COLO668 (cell line): Measurements from ENCODE around the gene LCP1.

Source experiments
- DNase-seq: peaks from one replicate; lab custom pipeline; 2025; ENCODE audit not compliant: unreplicated experiment; lab: John Stamatoyannopoulos, UW

LCP1 gene

DNA sequence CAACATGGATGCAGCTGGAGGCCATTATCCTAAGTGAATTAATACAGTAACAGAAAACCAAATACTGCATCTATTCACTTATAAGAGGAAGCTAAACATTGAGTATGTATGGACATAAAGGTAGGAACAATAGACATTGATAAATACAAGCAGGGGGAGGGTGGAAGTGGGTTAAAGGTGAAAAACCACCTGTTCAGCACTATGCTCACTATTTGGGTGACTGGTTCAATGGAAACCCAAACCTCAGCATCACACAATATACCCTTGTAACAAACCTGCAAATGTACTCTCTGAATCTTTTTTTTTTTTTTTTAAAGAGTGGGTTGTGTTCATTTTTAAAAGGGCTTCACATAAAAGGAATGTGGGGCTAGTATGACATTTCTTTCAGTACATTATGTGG lies 50.3 kb downstream of the LCP1 start:
- peak; percentile 56 for DNase-seq

DNA sequence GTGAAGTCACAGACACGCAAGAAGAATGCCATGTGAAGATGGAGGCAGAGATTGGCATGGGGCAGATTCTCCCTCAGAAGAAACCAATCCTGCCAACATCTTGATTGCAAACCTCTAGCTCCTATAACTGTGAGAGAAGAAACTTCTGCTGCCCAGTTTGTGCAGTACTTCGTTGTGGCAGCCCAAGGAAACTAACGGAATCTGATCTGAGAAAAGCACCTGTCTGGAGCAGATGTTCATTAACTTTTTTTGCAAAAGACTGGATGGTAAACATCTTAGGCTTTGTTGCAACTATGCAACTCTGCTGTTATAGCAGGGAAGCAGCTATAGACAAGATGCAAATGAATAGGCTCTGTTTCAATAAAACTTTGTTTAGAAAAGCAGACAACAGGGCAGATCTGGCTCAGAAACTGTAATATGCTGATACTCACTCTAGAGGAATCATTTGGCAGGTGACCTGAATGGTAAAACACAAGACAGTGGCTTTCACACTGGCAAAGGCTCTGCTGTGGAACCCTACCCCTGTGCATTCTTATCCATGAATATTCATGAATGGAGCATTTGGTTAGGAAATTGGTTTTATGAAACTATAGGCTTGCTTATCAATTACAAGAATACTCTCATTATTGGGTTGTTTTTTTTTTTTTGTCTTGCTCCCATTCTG lies 51.9 kb downstream of the LCP1 start:
- no peak for DNase-seq

DNA sequence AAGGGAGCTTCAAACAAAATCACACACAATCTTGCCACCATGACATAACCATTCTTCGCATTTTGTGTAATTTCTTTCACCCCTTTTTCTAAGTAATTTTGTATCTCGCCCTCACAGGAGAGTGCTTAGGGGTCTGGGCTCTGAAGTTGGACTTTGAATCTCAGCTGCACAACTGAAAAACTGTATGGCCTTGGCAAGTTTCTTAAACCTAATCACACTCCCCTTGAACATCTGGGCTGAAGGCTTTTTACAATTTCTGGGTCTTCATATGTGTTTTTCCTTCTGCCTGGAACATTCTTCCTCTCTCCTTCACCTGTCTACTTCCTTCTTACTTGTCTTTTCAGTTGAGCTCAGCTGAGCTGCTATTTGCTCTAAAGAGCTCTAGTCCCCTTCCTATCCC lies 52.9 kb downstream of the LCP1 start:
- no peak for DNase-seq

DNA sequence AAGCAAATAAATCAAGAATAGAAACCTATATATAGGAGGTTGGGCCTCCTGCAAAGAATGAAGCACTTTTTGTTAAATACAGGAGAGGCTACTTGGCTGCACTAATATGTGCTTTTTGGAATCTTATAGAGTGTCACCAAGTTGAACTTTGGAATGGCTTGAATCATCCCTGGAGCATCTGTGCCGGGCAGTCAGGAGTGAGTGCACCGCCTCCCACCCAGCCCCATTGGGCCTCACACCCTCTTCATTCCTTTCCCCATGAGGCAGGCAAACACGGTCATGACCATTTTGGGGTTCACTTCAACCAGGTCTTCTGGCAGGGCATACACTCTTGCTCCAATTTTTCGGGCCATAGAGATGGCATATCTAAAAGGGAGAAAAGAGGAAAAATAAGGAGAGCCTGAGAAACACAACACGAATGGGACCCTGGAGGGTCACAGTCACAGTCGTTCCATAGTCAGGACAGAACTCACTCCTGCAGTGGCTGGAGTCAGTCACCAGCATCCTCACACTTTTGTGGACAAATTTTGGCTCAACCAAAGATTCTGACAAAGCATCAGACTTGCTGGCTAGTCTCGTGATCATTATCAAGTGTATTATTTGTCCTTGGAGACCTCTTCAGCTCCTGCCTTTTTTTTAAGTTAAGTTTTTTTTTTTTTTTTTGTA lies 54.5 kb downstream of the LCP1 start:
- no peak for DNase-seq

DNA sequence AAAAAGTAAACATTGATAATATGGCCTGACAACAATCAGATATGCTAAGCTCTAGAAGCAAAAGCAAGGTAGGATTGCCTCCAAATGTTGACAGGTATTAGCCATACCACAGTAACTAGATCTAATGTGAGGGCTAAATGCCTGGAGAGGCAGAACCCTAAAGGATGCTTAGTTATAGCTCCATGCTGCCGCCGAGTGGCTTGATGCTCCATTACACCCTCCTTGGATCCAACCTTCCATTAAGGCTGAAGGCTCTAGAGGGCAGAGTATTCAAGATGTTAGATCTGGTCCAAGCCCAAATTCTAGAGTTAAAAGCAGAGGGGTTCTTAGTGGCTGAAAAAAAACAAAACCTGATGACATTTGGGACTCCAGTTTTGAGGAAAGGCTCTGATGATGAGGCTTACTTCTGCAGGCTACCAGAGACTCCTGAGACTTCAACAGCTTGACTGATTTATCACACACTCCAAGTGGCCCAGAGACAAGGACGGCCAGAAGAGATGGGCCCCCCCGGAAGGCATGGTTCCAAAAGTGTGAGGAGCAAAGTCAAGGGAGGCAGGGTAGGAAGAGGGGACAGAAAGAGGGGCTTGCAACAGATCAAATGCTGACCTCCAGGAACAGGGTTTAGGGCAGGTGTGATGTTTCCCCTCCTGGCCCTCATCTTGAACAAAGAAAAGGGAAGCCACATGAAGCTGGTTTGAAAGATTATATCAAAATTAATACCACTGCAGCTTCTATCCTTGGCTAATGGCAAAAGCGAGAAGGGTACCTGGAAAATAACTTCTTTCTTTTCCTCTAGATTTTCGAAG lies 55.2 kb downstream of the LCP1 start:
- DNase-seq: peak; percentile 93

DNA sequence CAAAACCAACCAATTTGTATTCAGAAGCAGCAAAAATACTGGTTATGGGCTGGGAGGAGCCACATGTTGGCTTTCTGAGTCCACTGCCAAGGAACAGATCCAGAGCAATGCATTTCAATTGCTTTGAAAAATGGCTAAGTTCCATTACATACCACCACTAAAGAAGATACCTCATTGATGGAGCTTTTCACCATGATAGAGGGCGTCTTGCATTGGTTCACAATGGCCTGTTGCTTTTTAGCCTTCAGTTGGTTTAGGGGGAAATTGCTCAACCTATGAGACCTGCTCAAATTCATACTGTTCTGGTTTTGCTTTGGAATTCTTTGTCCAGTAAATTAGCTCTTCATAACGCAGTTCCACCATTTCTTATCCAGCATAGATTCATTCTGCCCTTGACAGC lies 55.9 kb downstream of the LCP1 start:
- no peak for DNase-seq

DNA sequence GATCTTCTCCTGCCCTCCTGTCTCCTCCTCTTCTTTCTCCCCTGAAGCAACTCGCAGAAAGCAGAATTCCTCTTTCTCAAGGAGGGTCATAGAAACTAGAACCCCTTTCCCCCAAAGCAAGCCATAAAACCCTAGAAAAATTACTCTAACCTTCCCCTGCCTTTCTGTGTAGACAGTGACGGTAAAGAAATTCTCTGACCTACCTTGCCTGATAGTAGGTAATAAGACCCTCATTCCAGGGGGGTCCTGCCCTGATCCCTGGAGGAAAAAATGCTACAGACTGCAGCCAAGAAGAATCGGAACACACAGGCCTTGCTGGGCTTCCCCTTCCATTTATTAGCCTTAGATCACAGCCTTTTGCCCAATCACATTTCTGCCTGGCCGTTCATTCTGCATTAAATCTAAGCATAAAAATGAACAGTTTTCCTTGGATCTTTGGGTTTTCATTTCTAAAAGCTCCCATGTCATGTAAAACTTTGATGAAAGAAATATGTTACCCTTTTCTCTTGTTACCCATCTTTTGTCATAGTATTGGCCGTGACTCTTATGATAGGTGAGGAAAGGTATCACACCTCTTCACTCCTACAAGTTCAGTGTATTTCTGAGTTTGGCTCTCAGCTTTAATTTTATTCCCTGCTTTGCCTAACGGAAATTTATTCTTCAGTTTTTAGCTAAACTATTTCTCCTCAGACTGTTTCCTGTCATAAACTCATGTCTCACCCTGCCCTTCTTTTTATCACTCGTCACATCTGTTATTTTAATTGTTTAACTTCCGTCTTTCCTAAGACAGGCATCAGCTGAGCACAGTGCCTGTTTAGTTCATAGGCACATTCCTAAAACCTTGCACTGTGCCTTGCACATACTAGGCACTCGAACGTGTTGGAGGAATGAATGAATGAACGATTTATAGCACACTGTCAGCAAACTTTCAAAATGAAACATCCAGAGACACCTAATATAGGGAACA lies 56.7 kb downstream of the LCP1 start:
- no peak for DNase-seq

DNA sequence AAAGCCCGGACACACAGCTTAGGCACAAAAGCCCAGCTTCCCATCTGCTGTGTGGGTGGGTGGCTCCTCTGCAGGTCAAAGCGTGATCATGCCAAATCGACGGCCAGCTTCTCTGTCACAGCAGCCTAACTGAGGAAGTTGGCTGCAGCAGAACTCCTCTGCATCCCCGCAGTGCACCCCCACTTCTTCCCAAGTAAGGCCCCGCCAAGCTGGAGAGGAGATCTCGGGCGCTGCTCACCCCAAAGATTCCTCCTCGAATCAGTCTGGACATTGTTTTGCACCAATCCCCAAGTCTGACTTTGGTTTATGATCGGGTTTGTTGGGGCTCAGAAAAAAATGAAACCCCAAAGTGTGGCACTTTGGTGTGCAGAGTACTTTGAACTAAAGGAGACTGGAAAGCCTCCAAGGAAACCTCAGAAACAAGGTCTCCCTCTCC lies 57.4 kb downstream of the LCP1 start:
- DNase-seq: no peak

DNA sequence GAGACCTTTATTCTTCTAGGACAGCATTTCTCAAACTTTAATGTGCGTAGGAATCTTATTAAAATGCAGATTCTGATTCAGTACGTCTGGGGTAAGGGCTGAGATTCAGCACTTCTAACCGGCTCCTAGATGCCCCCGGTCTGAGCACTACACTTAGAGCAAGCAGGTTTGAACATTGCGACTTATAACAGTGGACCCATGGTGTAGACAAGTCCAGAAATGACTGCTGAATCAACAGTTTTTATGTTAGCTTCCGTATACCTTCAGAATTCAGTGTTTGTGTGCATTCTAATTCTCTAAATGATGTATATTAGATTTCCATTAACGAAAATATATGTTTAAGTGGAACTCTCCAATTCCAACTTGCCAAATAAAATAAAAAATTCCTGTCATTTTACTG lies 59.7 kb downstream of the LCP1 start:
- no peak for DNase-seq

DNA sequence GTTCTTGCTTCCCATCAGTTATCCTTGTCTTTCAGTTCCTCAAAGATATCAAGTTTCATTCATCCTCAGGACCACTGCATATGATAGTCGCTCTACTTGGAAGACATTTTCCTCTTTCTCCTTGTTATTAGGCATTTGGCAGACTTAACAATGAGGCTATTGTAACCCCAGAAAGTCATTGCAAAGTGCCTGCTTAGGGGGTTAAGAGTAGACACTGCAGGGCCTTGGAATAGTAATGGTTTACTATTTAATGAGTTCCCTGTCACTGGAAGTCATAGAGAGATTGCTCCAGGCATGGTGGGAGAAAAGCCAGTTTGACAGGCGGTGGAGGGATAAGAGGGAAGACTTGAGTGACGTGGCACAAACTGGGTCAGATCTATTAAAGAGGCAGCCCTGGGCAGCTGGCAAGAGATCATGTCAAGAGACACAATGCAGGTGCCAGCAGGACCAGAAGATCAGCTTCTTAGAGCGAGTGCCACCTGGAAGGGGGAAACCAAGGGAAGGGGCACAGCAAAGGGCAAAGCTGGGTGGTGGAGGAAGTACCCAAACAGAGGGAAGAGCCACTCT lies 60.3 kb downstream of the LCP1 start:
- no peak for DNase-seq

DNA sequence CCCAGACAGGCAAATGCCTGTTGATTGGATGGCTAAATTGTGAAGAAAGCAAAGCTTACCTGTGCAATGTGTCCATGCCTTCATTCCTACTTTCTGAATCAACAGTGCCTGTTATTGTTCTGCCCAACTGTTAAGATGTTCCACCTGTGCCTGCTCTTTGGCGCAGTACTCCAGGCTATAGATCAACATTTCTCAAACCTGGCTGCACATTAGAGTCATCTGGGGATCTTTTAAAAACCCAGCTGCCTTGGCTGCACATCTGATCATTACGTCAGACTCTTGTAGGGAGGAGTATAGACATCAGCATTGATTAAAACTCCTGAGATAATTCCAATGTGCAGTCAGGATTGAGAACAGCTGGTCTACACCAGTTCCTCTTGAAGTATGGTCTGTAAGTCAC lies 60.9 kb downstream of the LCP1 start:
- no peak for DNase-seq

DNA sequence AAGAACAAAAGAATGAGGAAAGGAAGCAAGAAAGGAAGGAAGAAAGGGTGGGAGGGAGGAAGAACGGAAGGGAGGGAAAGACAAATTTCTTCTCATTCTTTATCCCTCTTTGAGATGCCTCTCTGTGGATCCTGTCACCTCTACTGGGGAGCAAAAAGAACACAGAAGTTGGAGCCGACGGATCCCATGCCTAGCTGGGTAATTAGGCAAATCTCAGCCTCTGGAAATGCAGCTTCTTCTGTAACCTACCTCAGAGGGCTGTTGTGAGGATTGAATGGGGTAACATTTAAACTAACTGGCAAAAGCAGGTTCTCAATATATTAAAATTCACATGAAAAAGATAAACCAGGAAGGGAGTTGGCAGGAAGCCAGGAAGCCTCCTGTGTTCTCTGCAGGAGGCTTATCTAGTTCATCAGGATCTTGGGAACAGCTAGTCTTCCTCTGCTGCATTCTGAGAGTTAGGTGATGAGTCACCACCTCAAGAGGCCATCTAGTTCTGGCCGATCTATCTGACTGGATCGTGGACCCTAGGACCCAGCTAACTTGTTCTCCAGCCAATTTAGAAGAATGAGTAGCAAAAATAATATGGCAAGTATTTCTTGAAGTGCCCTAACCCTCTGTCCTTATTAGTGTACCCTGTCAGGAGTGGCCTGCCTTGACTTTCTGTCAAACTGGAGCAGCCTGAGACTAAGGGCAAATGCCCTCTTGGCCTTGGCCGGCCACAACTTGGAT lies 61.9 kb downstream of the LCP1 start:
- DNase-seq: peak; percentile 46

DNA sequence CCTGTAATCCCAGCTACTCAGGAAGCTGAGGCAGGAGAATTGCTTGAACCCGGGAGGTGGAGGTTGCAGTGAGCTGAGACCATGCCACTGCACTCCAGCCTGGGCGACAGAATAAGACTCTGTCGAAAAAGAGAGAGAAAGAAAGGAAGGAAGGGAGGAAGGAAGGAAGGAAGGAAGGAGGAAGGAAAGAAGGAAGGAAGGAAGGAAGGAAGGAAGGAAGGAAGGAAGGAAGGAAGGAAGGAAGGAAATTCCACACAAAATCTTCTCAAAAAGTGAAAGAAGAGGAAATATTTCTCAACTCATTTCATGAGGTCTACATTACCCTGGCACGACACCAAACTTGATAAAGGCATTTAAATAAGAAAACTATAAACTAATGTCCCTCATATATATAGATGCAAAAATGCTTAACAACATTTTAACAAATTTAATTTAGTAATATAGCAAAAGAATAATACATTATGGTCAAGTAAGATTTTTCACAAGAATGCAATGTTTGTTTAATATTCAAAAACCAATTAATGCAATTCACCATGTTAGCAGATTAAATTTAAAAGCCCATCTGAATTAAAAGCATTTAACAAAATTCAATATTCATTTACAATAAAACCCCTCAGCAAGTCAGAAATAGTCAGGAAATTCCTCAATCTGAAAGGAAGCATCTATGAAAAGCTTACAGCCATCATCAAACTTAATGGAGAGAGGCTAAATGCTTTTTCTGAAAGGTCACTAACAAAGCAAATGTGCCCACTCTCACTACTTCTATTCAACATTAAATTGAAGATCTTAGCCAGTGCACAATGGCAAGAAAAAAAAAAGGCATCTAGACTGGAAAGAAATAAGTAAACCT lies 65.1 kb downstream of the LCP1 start:
- DNase-seq: no peak

DNA sequence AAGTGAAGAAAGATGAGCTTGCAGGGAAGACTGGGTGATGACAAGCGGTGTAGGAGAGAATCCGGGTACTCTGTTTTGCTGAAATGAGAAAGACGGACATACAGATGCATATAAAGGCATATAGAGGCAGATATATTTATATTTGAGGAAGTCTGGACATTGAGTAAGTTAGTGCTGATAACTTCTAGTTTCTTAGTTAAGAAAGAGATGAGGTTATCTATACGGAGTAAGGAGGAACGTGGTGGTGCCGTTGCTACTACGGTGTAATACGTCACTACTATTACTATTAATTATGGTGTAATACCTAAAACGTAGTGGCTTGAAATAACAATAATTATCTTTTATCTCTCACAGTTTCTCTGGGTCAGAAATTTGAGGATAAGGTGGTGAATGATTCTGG lies 67.4 kb downstream of the LCP1 start:
- no peak for DNase-seq

DNA sequence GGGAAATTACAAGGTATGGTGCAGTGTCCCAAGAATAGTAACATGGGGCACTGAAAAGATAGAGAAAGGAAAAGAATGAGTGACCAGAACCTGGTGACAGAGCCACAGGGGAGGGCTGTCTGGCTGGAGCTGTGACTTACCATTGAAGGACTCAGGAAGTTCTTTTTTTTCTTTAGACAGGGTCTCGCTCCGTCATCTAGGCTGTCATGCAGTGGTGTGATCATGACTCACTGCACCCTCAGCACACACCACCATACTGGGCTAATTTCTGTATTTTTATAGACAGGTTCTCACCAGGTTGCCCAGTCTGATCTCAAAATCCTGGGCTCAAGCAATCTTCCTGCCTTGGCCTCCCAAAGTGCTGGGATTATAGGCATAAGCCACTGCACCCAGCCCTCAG lies 68.4 kb downstream of the LCP1 start:
- DNase-seq: no peak

DNA sequence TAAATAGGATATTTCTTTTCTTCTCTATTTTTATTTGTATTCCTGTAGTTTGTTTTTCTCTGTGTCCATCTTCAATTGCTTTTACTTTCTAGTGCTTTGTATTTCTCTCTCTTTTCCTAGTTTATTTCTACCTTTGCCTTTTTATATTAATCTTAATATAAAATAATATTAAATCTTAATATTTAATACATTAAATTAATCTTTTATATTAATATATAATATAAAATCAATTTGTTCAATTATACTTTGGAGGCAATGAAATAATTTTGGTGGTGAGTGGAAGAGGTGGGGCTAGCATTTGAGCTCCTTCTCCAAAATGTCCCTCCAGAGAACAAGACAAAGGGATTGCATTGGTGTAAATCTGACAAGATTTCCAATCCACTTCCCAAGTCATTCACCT lies 70.8 kb downstream of the LCP1 start:
- DNase-seq: no peak

DNA sequence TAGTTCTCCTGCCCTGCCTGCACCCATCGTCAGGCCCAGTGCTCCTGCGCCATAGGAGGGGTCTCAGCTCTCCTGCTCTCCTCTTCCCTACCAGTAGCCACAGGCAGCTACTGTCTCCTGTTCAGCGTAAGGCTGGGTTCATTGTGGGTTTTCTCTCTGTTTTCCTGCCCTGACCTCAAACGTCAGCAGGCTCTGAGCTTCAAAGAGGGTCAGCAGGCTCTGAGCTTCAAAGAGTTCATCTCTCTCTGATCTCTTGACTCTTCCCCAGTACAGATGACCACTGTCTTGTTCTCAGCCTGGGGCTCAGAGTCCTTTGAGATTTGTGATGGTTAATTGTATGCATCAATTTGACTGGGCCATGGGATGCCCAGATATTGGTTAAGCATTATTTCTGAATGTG lies 72.5 kb downstream of the LCP1 start:
- no peak for DNase-seq

DNA sequence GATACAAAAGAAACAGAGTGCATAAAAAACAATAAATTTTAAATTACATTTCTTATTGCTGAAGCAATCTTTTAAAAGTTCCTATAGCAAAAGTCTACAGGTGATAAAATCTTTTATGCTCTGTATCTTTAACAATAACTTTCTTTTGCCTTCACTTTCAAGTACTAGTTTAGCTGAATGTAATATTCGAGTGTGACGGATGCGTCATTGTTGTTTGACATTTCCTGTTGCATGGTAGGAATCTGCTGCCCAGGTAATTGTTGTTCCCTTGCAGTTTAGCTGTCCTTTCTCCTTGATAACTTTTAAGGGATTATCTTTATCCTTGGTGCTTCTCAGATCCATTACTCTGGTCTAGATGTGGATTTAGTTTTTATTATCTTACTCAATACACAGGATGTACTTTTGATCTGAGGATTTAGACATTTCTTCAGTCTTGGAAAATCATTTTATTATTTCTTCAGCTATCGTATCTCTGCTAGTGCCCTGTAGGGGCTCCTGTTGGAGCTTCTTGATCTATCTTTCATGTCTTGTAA lies 75.1 kb downstream of the LCP1 start:
- DNase-seq: no peak

DNA sequence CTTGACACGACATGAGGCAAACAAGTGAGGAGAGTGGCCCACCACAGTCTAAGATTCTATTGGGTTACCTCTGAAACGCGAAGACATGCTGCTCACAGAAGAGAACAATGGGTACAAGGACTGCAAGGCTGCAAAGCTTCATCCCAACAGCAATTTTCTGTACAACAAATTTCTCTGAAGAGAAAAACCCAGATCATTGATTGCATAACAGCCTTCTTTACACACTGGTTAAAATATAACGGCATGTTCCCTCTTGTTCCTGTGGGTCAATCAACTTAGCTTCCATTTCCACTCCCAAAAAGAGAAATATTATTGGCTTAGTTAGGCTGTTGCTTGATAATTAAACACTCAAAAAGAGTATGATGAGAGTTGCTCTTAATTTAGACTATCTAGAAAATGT lies 77.1 kb downstream of the LCP1 start, which contains the start of gene CPB2:
Gene CPB2 (minus strand): TSS at position 166 of the 400 bp plus-strand sequence. CDS start 24 bp downstream, at position 142.
- no peak for DNase-seq
